Loucy (cell line): ENCODE data around the gene GRPEL2.

Source experiments
- H2AFZ ChIP-seq: fragments of 200-600 bp; sonication (generic); 2 replicates; pipeline ENCODE4 v1.6.0; 2016; ENCODE audit warnings: antibody characterized with exemption, mild to moderate bottlenecking, low read length, moderate library complexity
- H3F3A ChIP-seq: fragments of 200-600 bp; 2 replicates; pipeline ENCODE4 v1.6.0; 2016; ENCODE audit warnings: antibody characterized with exemption, low read depth, mild to moderate bottlenecking
- H3K27me3 ChIP-seq: fragments of 200-600 bp; sonication (generic); 2 replicates; pipeline ENCODE4 v1.6.1; 2014; ENCODE audit warnings: low read length, mild to moderate bottlenecking; ENCODE audit not compliant: insufficient read depth, poor library complexity, severe bottlenecking
- H3K36me3 ChIP-seq: fragments of 200-600 bp; sonication (generic); 2 replicates; pipeline ENCODE4 v1.6.1; 2016; ENCODE audit warnings: low read length; ENCODE audit not compliant: insufficient read depth
- H3K4me1 ChIP-seq: fragments of 200-600 bp; sonication (generic); 2 replicates; pipeline ENCODE4 v1.5.1; 2014; ENCODE audit warnings: low read length, mild to moderate bottlenecking; ENCODE audit not compliant: insufficient read depth, poor library complexity, severe bottlenecking
- H3K4me2 ChIP-seq: fragments of 200-600 bp; sonication (generic); 2 replicates; pipeline ENCODE4 v1.6.0; 2014; ENCODE audit warnings: antibody characterized with exemption, low read length, low read depth, mild to moderate bottlenecking; ENCODE audit not compliant: poor library complexity, severe bottlenecking
- H3K4me3 ChIP-seq: fragments of 200-600 bp; sonication (generic); 2 replicates; pipeline ENCODE4 v1.5.1; 2014; ENCODE audit warnings: low read length, mild to moderate bottlenecking, mixed read lengths; ENCODE audit not compliant: poor library complexity, severe bottlenecking
- H3K79me2 ChIP-seq: fragments of 200-600 bp; sonication (generic); 2 replicates; pipeline ENCODE4 v1.6.1; 2014; ENCODE audit warnings: low read length; ENCODE audit not compliant: insufficient read depth
- H3K9ac ChIP-seq: fragments of 200-600 bp; sonication (generic); 2 replicates; pipeline ENCODE4 v1.6.0; 2014; ENCODE audit warnings: mild to moderate bottlenecking, low read depth, low read length, moderate library complexity; ENCODE audit not compliant: poor library complexity, severe bottlenecking
- H3K9me2 ChIP-seq: fragments of 200-600 bp; sonication (generic); replicated peaks from 2 replicates; pipeline ENCODE4 v1.6.1; 2016; ENCODE audit warnings: low read depth, low read length, mixed read lengths
- H3K9me3 ChIP-seq: fragments of 200-600 bp; sonication (generic); 2 replicates; pipeline ENCODE4 v1.6.1; 2014; ENCODE audit warnings: mild to moderate bottlenecking, antibody characterized with exemption, low read length, low read depth; ENCODE audit not compliant: insufficient read depth
- H4K20me1 ChIP-seq: fragments of 200-600 bp; sonication (generic); 2 replicates; pipeline ENCODE4 v1.6.0; 2014; ENCODE audit warnings: antibody characterized with exemption, low read length, mild to moderate bottlenecking; ENCODE audit not compliant: insufficient read depth, poor library complexity, severe bottlenecking
- EZH2phosphoT487 ChIP-seq: fragments of 200-600 bp; IDR thresholded peaks from 2 replicates; pipeline ENCODE4 v1.6.1; 2018; ENCODE audit warnings: antibody characterized with exemption, mild to moderate bottlenecking, moderate library complexity, borderline replicate concordance
- TF ChIP-seq, protein P1 (sequence below): fragments of 200-600 bp; sonication (generic); conservative IDR thresholded peaks from 2 replicates; pipeline ENCODE4 v1.5.1; 2014; ENCODE audit warnings: mild to moderate bottlenecking, antibody characterized with exemption, low read length

Gene GRPEL2

DNA sequence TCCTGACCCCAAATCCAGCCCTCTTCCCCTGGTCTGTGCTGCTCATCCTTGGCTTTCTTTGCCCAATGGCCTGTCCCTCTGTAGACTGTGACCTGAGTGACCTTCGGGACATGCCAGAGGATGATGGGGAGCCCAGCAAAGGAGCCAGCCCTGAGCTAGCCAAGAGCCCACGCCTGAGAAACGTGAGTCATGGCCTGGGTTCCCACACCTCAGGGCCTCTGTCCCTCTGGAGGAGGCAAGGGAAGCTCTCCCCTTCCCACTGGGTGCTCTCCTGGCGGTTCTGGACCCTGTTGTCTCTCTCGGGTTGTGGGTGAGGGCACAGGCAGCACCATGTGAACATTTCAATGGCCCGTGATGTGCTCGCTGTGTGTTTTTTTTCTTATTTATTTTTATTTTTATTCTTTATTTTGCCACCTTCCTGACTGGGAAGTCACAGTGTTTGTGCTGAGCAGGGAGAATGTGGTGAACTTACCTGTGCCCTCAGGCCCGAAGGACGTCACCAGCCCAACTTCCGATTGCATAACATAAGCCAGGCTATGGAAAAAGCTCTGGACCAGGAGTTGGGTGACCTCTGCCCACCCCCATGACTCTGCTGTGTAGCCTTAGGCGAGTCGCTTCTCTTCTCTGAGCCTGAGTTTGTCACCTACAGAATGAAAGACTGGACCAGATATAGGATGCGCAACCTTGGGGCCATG lies 44.1 kb upstream of the GRPEL2 start:
- no peaks in the 10 kb centered on the region for H3K27me3 ChIP-seq
- H3F3A ChIP-seq, result no peaks in the 10 kb centered on the region
- no peak for TF ChIP-seq EZH2phosphoT487
- TF ChIP-seq, protein P1, sequence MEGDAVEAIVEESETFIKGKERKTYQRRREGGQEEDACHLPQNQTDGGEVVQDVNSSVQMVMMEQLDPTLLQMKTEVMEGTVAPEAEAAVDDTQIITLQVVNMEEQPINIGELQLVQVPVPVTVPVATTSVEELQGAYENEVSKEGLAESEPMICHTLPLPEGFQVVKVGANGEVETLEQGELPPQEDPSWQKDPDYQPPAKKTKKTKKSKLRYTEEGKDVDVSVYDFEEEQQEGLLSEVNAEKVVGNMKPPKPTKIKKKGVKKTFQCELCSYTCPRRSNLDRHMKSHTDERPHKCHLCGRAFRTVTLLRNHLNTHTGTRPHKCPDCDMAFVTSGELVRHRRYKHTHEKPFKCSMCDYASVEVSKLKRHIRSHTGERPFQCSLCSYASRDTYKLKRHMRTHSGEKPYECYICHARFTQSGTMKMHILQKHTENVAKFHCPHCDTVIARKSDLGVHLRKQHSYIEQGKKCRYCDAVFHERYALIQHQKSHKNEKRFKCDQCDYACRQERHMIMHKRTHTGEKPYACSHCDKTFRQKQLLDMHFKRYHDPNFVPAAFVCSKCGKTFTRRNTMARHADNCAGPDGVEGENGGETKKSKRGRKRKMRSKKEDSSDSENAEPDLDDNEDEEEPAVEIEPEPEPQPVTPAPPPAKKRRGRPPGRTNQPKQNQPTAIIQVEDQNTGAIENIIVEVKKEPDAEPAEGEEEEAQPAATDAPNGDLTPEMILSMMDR, result no peak
- H3K9ac ChIP-seq, result no peak overlapping the region
- H3K36me3 ChIP-seq, result no peaks in the 10 kb centered on the region
- no peak overlapping the region for H2AFZ ChIP-seq
- no peak overlapping the region for H3K4me2 ChIP-seq
- H3K79me2 ChIP-seq, result no peaks in the 10 kb centered on the region
- no peaks in the 10 kb centered on the region for H3K9me2 ChIP-seq
- H4K20me1 ChIP-seq, result no peaks in the 10 kb centered on the region
- no peak overlapping the region for H3K4me3 ChIP-seq
- no peaks in the 10 kb centered on the region for H3K9me3 ChIP-seq
- peaks cover 10% of the 10 kb centered on the region for H3K4me1 ChIP-seq

- no peaks in the 10 kb centered on the region for H3F3A ChIP-seq
- no peaks in the 10 kb centered on the region for H3K9me2 ChIP-seq
- H3K4me3 ChIP-seq, result no peak overlapping the region
- H3K36me3 ChIP-seq, result no peaks in the 10 kb centered on the region
- H3K4me2 ChIP-seq, result no peak overlapping the region
- peaks cover 8% of the 10 kb centered on the region for H3K4me1 ChIP-seq
- no peaks in the 10 kb centered on the region for H3K27me3 ChIP-seq
- no peak overlapping the region for H3K9ac ChIP-seq
- no peak overlapping the region for H2AFZ ChIP-seq
- no peaks in the 10 kb centered on the region for H3K79me2 ChIP-seq
- TF ChIP-seq, protein P1, result no peak
- no peak for TF ChIP-seq EZH2phosphoT487
- no peaks in the 10 kb centered on the region for H3K9me3 ChIP-seq
- no peaks in the 10 kb centered on the region for H4K20me1 ChIP-seq
These were observed 43.4 kb upstream of the GRPEL2 start for GRCh38 chr5:149301744-149302380.

DNA sequence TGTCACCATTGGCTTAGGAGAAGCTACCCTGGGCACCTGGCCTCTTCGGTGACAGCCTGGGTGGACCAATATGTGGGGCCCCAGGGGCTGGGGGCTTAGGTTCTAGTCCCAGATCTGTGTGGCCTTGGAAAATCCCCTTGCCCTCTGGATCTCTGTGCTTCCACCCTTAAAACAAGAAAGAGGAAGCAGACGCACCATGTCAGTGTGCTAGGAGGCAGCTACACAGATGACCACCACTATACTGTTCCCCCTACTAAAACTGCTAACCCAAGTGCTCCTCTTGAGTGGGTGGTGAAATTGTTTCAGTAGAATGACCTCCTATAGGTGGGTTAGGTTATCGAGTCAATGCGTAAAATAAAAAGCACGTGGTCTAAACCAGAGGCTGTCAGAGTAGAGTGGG lies 42.7 kb upstream of the GRPEL2 start:
- H3K27me3 ChIP-seq, result no peaks in the 10 kb centered on the region
- H3K36me3 ChIP-seq, result no peaks in the 10 kb centered on the region
- H3K9ac ChIP-seq, result no peak overlapping the region
- H3K4me1 ChIP-seq, result peaks cover 8% of the 10 kb centered on the region
- no peaks in the 10 kb centered on the region for H4K20me1 ChIP-seq
- H3K79me2 ChIP-seq, result no peaks in the 10 kb centered on the region
- no peak overlapping the region for H2AFZ ChIP-seq
- no peak overlapping the region for H3K4me3 ChIP-seq
- H3K4me2 ChIP-seq, result no peak overlapping the region
- no peaks in the 10 kb centered on the region for H3K9me2 ChIP-seq
- H3F3A ChIP-seq, result no peaks in the 10 kb centered on the region
- no peaks in the 10 kb centered on the region for H3K9me3 ChIP-seq
- no peak for TF ChIP-seq EZH2phosphoT487
- TF ChIP-seq, protein P1, result no peak
